Left renal pelvis (tissue), 4 donors: ENCODE data around the gene GNAI2. TPM values are rescaled to one million over a fixed set of nuclear protein-coding genes. Genes with fewer than 3 reads are reported as not detected.
"Not testable (repeated sequence)": the region's sequence is repeated elsewhere in the genome, so short reads cannot be mapped to it uniquely, and the experiment has no call there.

ENCODE experiments used
- DNase-seq, 4 donors: peaks; one replicate each; pipeline ENCODE4 v3.0.0-alpha.2; 2013; ENCODE audit warnings: low read depth in 4 of 4, low spot score in 3 of 4
- polyA plus RNA-seq, 4 donors: library from polyadenylated mRNA; unstranded; fragments of 120-200 nt; gene quantifications; one replicate each; pipeline ENCODE4 v1.2.1, GENCODE V29; 2013; ENCODE audit not compliant: insufficient read length in 4 of 4

GNAI2 gene
- polyA plus RNA-seq, 4 donors, result 190 to 248 (median 214) TPM

DNA sequence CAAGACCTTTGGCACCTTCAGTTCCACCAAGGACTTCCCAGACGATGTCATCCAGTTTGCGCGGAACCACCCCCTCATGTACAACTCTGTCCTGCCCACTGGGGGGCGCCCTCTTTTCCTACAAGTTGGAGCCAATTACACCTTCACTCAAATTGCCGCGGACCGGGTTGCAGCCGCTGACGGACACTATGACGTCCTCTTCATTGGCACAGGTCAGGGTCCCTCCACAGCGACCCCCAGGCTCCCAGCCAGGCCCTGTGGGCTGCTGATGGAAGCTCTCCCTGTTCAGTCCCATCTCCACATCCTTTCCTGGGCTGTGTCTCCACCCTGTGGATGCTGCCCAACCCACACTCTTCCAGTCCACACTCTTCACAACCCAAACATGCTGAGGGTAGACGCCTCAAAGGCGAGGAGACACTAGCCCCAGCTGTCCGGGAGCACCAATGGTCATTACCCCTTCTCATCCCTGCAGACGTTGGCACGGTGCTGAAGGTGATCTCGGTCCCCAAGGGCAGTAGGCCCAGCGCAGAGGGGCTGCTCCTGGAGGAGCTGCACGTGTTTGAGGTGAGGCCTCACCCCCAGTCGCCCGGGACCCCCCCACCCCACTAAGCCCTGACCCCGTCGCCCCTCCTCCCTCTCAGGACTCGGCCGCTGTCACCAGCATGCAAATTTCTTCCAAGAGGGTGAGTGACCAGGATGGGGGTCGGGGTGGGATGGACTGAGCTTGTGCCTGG is 38.5 kb downstream of the GNAI2 start:
- DNase-seq, result no peak

GRCh38 chr3:50275141-50275995 is 39.4 kb downstream of the GNAI2 start:
- no peak for DNase-seq

DNA sequence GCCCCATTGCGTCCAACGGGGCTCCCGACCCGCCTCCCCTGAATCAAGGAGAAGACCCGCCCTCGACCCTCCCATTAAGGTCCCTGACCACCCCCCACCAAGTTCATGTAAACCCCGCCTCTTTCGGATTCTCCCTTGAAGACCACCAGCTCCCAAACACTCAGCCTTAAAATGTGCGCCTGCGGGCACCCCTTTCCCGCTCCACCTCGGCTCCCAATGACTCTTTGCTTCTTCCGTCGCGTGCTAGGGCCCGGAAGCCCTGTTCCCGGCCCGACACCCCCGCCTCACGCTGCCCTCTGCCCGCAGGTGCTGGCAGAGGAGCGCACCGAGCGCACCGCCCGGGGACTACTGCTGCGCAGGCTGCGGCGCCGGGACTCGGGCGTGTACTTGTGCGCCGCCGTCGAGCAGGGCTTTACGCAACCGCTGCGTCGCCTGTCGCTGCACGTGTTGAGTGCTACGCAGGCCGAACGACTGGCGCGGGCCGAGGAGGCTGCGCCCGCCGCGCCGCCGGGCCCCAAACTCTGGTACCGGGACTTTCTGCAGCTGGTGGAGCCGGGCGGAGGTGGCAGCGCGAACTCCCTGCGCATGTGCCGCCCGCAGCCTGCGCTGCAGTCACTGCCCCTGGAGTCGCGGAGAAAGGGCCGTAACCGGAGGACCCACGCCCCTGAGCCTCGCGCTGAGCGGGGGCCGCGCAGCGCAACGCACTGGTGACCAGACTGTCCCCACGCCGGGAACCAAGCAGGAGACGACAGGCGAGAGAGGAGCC is 40.2 kb downstream of the GNAI2 start:
- DNase-seq, result no peak

DNA sequence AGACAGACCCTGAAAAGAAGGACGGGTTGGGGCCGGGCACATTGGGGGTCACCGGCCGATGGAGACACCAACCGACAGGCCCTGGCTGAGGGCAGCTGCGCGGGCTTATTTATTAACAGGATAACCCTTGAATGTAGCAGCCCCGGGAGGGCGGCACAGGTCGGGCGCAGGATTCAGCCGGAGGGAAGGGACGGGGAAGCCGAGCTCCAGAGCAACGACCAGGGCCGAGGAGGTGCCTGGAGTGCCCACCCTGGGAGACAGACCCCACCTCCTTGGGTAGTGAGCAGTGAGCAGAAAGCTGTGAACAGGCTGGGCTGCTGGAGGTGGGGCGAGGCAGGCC is 40.7 kb downstream of the GNAI2 start:
- no peak for DNase-seq

DNA sequence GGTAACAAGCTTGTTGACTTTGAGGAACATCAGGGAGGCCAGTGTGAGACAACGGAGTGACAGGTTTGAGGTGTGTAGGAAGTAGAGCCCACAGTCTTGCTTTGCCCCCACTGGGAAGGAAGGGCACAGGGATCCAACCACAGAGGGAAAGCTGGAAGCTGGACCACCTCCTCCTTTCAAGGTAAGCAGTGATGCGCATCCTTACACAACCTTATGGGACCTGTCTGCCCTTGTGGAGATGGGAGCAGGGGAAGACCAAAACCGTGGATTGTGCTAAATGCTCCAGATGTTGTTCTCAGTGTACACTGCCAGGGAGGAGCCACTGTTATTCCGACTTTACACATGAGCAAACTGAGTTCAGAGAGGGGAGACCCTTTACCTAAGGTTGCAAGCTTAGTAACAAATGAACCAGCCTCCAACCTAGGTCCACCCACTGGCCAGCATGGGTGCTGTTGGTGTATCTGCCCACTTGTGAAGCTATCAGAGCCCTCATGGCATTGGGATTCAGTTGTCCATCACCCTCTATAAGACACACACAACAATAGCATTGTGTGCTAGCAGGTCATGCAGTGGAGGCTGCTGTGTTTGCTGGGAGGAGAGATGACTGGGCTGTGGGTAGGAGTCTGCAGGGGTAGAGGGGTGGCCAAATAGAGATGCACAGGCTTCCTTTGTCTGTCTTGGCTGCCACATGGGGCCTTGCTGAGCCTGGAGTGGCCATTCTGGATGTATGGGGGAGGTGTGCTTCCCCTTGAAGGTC is 42.3 kb downstream of the GNAI2 start:
- DNase-seq, result no peak

DNA sequence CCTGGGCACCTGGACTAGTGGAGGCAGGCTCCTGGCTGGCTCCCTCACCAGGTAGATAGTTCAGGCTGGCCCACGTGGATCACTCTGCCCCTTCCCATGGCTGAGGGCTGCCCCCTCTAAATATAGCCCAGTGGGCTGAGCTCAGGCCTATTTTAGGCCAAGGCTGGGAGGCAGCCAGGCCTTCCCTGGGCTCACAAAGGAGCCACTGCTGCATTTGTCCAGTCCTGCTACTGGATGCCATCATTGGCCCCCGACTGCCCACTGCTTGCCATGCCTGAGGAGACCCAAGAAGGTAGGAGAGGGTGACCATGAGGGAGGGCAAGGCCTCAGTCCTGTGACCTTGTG is 42.8 kb downstream of the GNAI2 start, which contains the start of gene LSMEM2:
Gene LSMEM2 (plus strand): TSS at position 208 of the 345 bp plus-strand sequence. CDS start 27 bp downstream, at position 235.
- DNase-seq, result no peak

DNA sequence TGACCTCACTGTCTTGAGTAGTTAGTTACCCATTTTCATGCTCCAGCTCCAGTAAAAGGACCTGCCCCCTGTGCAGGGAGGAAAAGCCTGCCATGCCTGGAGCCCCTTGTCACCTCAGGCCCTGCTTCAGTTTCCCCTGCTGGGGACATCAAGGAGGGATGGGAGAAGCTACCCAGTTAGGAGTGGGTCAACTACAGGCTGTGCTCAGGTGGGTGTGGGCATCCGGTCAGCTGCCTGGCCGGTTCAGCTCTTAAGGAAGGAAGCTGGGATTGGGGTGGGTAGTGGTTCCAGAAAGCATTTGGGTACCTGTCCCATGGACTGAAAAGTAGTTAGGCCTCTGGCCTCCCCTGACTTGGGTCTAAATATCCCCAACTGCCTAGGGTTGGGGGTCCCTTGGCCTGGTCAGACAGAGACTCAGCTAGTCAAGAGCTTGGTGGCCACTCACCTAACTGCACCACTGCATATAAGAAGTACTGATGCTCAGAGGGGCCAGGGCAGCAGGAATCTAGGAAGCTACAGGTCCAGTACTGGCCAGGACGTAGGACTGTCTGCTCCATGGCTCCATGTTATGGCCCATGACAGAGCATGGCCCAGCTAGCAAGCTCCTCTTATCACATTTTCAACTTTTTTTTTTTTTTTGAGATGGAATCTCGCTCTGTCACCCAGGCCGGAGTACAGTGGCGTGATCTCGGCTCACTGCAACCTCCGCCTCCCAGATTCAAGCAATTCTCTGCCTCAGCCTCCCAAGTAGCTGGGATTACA is 43.4 kb downstream of the GNAI2 start:
- DNase-seq, result no peak

DNA sequence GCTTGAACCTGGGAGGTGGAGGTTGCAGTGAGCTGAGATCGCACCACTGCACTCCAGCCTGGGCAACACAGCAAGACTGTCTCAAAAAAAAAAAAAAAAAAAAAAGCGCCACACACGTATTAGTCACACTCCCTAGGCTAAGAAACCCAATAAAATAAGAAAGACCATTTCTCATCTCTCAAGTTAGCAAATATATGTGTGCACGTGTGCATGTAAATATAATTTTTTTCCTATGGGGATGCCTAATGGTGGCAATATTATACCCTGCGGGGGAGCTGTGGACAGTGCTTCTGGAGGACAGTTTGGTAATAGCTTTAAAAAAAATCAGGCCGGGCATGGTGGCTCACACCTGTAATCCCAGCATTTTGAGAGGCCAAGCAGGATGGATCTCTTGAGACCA is 48.1 kb downstream of the GNAI2 start:
- not testable (repeated sequence) for DNase-seq

GRCh38 chr3:50286322-50287227 is 50.6 kb downstream of the GNAI2 start:
- no peak for DNase-seq

DNA sequence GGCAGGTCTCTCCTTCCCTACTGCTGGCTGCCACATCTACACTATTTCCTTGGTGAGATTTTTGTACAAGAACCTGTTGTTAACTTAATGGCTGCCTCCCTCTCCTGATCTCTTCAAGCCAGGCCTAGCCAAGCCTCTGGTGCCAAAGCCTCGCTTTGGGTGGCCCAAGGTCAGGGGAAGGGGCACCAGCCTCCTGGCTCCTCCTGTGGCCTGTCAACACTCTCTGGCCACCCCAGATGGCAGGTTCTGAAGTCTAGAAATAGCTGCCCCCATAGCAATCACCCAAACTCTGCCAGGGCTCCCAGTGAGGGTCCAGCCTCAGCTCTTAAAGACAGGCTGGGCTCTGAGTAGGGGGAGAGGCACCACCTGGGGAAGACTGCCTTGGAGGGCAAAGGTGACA is 51.3 kb downstream of the GNAI2 start:
- DNase-seq, result no peak

GRCh38 chr3:50288387-50289007 is 52.5 kb downstream of the GNAI2 start:
- DNase-seq, result no peak

- DNase-seq, result no peak
Observed at GRCh38 chr3:50289130-50289529, 53.1 kb downstream of the GNAI2 start.

DNA sequence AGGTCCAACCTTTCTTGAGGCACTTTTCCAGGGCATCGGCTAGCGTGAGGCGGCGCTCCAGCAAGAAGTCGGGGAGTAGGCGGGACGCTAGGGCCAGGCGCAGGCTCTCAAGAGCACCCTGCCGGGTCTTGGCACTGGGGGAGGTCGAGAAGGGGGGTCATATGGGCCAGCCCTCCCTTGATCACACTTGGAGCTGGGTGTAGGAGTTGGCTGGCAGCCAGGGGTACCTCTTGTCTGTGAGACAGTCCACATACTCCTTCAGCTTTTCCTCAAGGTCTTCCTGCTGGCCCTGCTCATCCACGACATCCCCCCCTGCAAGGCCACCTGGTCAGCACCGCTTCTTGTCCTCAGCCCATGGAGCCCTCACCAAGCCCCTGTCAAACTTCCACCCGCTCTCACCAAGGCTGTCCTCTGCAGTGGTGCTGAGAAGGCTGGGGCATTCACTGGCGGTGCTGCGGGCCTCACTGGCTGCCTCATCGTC is 54.2 kb downstream of the GNAI2 start:
- DNase-seq, result no peak

GRCh38 chr3:50292159-50293078 is 56.4 kb downstream of the GNAI2 start, which contains the start of gene IFRD2:
Gene IFRD2, minus strand, starts transcription at chr3:50292429. Its CDS starts 155 bp downstream, at chr3:50292274.
- DNase-seq, result peak; percentile 87 to 95 (median 90)

DNA sequence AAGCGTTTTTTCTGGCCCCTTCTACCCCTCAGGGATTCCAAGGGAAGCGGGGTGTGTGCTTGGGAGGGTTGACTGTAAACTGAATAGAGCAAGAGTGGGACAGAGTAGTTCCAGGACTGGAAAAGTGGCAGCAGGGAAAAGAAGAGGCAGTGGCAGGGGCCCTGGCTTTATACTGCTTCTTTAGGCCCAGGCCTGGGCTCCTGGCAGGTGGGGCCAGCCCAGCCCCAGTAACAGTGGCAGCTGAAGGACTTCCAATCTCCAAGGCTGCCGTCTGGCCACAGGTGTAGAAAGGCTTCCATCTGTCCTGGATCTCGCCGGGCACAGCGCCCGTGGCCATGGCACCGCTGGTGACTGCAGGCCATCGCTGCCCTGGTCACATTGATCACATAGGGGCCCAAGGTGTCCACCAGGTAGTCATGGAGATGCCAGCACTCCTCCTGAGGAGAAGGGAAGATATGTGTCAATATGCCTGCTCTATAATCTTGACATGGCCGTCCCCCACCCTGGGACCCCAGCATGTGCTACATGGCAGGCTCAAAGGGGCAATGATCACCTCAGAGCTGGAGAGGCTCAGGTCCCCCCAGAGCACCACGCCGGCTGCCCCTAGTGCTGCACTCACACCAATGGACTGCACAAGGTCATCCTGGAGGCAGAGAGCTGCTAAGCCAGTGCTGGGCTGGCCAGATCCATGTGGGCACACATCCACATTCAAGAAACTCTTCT is 57.2 kb downstream of the GNAI2 start:
- DNase-seq, result no peak

DNA sequence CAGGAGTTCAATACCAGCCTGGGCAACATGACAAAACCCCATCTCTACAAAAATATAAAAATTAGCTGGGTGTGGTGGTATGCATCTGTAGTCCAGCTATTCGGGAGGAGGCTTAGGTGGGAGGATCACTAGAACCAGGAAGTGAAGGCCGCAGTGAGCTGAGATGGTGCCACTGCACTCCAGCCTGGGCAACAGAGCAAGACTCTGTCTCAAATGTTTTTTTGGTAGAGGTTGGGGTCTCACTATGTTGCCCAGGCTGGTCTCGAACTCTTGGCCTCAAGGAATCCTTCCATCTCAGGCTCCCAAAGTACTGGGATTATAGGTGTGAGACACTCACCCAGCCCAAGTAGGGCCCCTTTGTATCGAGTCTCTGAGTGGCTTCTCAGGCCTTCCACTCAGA is 58.1 kb downstream of the GNAI2 start:
- no peak for DNase-seq
